A673 (cell line): ENCODE measurements around the gene MAPK12. TPM values are rescaled to one million over a fixed set of nuclear protein-coding genes. Genes with fewer than 3 reads are reported as not detected.

Experiments
- BruUV-seq: library from RNA; stranded (reverse); fragments of 400-500 nt; replicated peaks from 2 replicates; lab custom pipeline; 2021; lab: Mats Ljungman, UMichigan
- CTCF ChIA-PET: fragments of 300-600 bp; sonication (Branson Sonifier 250); formaldehyde crosslinking; loops from one replicate; lab custom pipeline; 2022; ENCODE audit warnings: antibody characterized with exemption; lab: Charles Lee
- POLR2A ChIA-PET: fragments of 300-600 bp; sonication (Branson Sonifier 250); formaldehyde crosslinking; loops from one replicate; lab custom pipeline; 2022; ENCODE audit warnings: antibody characterized with exemption; ENCODE audit not compliant: low non-redundant PET; lab: Charles Lee
- DNase-seq: peaks from one replicate; pipeline ENCODE4 v3.0.0-alpha.2; 2015; ENCODE audit warnings: low spot score
- H3K27ac ChIP-seq: fragments of 200-600 bp; sonication (generic); 2 replicates; pipeline ENCODE4 v1.5.1; 2016; ENCODE audit warnings: mixed run types, low read depth, mild to moderate bottlenecking, mixed read lengths, antibody characterized with exemption, low read length; ENCODE audit not compliant: poor library complexity, severe bottlenecking
- H3K27me3 ChIP-seq: fragments of 200-600 bp; sonication (generic); replicated peaks from 2 replicates; pipeline ENCODE4 v1.6.1; 2017; ENCODE audit warnings: mixed run types, low read depth, mild to moderate bottlenecking, mixed read lengths, antibody characterized with exemption, low read length; ENCODE audit not compliant: insufficient read depth, poor library complexity
- H3K36me3 ChIP-seq: fragments of 200-600 bp; sonication (generic); 2 replicates; pipeline ENCODE4 v1.6.1; 2016; ENCODE audit warnings: mixed run types, mild to moderate bottlenecking, mixed read lengths, antibody characterized with exemption, low read length; ENCODE audit not compliant: insufficient read depth, poor library complexity, severe bottlenecking
- H3K4me1 ChIP-seq: fragments of 200-600 bp; sonication (generic); 2 replicates; pipeline ENCODE4 v1.6.1; 2017; ENCODE audit warnings: mixed run types, mild to moderate bottlenecking, mixed read lengths, antibody characterized with exemption, low read length; ENCODE audit not compliant: insufficient read depth, poor library complexity, severe bottlenecking
- H3K4me3 ChIP-seq: fragments of 200-600 bp; sonication (generic); 2 replicates; pipeline ENCODE4 v1.5.1; 2016; ENCODE audit warnings: low read depth, mixed run types, mild to moderate bottlenecking, mixed read lengths, low read length; ENCODE audit not compliant: poor library complexity, severe bottlenecking
- H3K9me3 ChIP-seq: fragments of 200-600 bp; sonication (generic); 2 replicates; pipeline ENCODE4 v1.6.1; 2016; ENCODE audit warnings: mixed run types, low read depth, mild to moderate bottlenecking, mixed read lengths, antibody characterized with exemption, low read length; ENCODE audit not compliant: poor library complexity, severe bottlenecking
- CTCF ChIP-seq: fragments of 300-800, 200-600 bp; sonication (generic); conservative IDR thresholded peaks from 2 replicates; pipeline ENCODE4 v1.5.1; 2017; ENCODE audit warnings: low read depth, mild to moderate bottlenecking, antibody characterized with exemption, low read length, moderate library complexity, mixed read lengths
- EZH2 ChIP-seq: fragments of 200-600 bp; sonication (generic); IDR thresholded peaks from 2 replicates; pipeline ENCODE4 v1.6.1; 2017; ENCODE audit warnings: borderline replicate concordance, low read depth, mild to moderate bottlenecking, mixed read lengths, antibody characterized with exemption, low read length; ENCODE audit not compliant: poor library complexity, severe bottlenecking
- intact Hi-C: fragments of 100-400 bp; cut with micrococcal nuclease; formaldehyde crosslinking; loops from one replicate; pipeline ENCODE4 v1.10.0; 2022; ENCODE audit not compliant: unreplicated experiment
- total RNA-seq: library from RNA; stranded (reverse); gene quantifications from 2 replicates; pipeline ENCODE4 v1.2.3, GENCODE V29; 2021

MAPK12 gene
- total RNA-seq, 1 experiment from 2014 or later = 20.8 TPM

GRCh38 chr22:50229370-50229769 lies 32.1 kb downstream of the MAPK12 start:
- CTCF ChIA-PET = no interaction called here
- POLR2A ChIA-PET = no interaction called here
- no TSS peak for BruUV-seq
- DNase-seq = no peak
- Histone ChIP-seq H3K27ac (no peak overlapping the region), H3K4me1 (no peaks in the 10 kb centered on the region), H3K9me3 (no peaks in the 10 kb centered on the region), H3K4me3 (no peak overlapping the region), H3K27me3 (no peaks in the 10 kb centered on the region), H3K36me3 (peaks cover 5% of the 10 kb centered on the region)
- intact Hi-C loops = no loop called here
- no peak for TF ChIP-seq EZH2
- TF ChIP-seq CTCF = no peak

GRCh38 chr22:50228366-50228765 lies 33.1 kb downstream of the MAPK12 start:
- Histone ChIP-seq H3K4me1 (no peaks in the 10 kb centered on the region), H3K27me3 (no peaks in the 10 kb centered on the region), H3K4me3 (no peak overlapping the region), H3K9me3 (no peaks in the 10 kb centered on the region), H3K27ac (no peak overlapping the region), H3K36me3 (peaks cover 12% of the 10 kb centered on the region)
- DNase-seq = no peak
- CTCF ChIA-PET = no interaction called here
- intact Hi-C loops = no loop called here
- no TSS peak for BruUV-seq
- POLR2A ChIA-PET = no interaction called here
- TF ChIP-seq EZH2 (no peak), CTCF (no peak)

GRCh38 chr22:50227579-50228215 lies 33.8 kb downstream of the MAPK12 start:
- H3K27ac ChIP-seq = no peak overlapping the region
- H3K36me3 ChIP-seq = peaks cover 13% of the 10 kb centered on the region
- DNase-seq = no peak
- ChIA-PET POLR2A (no interaction called here), CTCF (no interaction called here)
- no peak overlapping the region for H3K4me3 ChIP-seq
- no peaks in the 10 kb centered on the region for H3K27me3 ChIP-seq
- BruUV-seq = no TSS peak
- no peaks in the 10 kb centered on the region for H3K4me1 ChIP-seq
- H3K9me3 ChIP-seq = no peaks in the 10 kb centered on the region
- intact Hi-C loops = no loop called here
- TF ChIP-seq CTCF (no peak), EZH2 (no peak)
